Activated CD8-positive, alpha-beta memory T cell treated with anti-CD3 and anti-CD28 coated beads, Interleukin-2, amount 50 U/mL, for 4 hours (primary cell): ENCODE results near the gene OR56B1.
"Not testable (repeated sequence)": the region's sequence is repeated elsewhere in the genome, so short reads cannot be mapped to it uniquely, and the experiment has no call there.

Experiments used
- DNase-seq: peaks from one replicate; pipeline ENCODE4 v3.0.0-alpha.2; 2020

Gene OR56B1

GRCh38 chr11:5736396-5736795 lies at the start of gene OR56B1:
OR56B1 (plus strand) TSS chr11:5736448; CDS start chr11:5736517, 69 bp downstream.
- DNase-seq: no peak

GRCh38 chr11:5688482-5688881 lies 47.8 kb upstream of the OR56B1 start:
- no peak for DNase-seq

GRCh38 chr11:5689551-5689983 lies 46.7 kb upstream of the OR56B1 start, which contains the start of gene TRIM22:
TRIM22 (plus strand) TSS chr11:5689790; CDS start chr11:5696233, 6,443 bp downstream.
- DNase-seq: peak; percentile 32

- no peak for DNase-seq
Observed at GRCh38 chr11:5690216-5690615, 46.0 kb upstream of the OR56B1 start.

- no peak for DNase-seq
Observed at GRCh38 chr11:5690736-5691135, 45.5 kb upstream of the OR56B1 start.

GRCh38 chr11:5691238-5691963 lies 44.8 kb upstream of the OR56B1 start:
- not testable (repeated sequence) for DNase-seq

- no peak for DNase-seq
Observed at GRCh38 chr11:5691964-5692361, 44.3 kb upstream of the OR56B1 start.

- DNase-seq: no peak
Observed at GRCh38 chr11:5694642-5695041, 41.6 kb upstream of the OR56B1 start.

GRCh38 chr11:5695580-5695979 lies 40.7 kb upstream of the OR56B1 start:
- no peak for DNase-seq

- DNase-seq: no peak
Observed at GRCh38 chr11:5696210-5696609, 40.0 kb upstream of the OR56B1 start.

GRCh38 chr11:5698281-5698680 lies 38.0 kb upstream of the OR56B1 start:
- DNase-seq: no peak

- DNase-seq: no peak
Observed at GRCh38 chr11:5700421-5701054, 35.7 kb upstream of the OR56B1 start.

GRCh38 chr11:5701055-5701577 lies 35.1 kb upstream of the OR56B1 start:
- no peak for DNase-seq

GRCh38 chr11:5703741-5704536 lies 32.3 kb upstream of the OR56B1 start:
- DNase-seq: no peak

- DNase-seq: no peak
Observed at GRCh38 chr11:5705688-5706087, 30.6 kb upstream of the OR56B1 start.

- DNase-seq: no peak
Observed at GRCh38 chr11:5712507-5712906, 23.7 kb upstream of the OR56B1 start.

- DNase-seq: no peak
Observed at GRCh38 chr11:5713695-5714094, 22.6 kb upstream of the OR56B1 start.

- DNase-seq: not testable (repeated sequence)
Observed at GRCh38 chr11:5716518-5716917, 19.7 kb upstream of the OR56B1 start.

GRCh38 chr11:5719703-5720495 lies 16.3 kb upstream of the OR56B1 start:
- DNase-seq: no peak

GRCh38 chr11:5722622-5723021 lies 13.6 kb upstream of the OR56B1 start:
- no peak for DNase-seq

- DNase-seq: no peak
Observed at GRCh38 chr11:5726351-5726750, 9.9 kb upstream of the OR56B1 start.

GRCh38 chr11:5727691-5728090 lies 8.6 kb upstream of the OR56B1 start:
- DNase-seq: no peak

- no peak for DNase-seq
Observed at GRCh38 chr11:5737091-5737490, 843 bp downstream of the OR56B1 start.
